Colonic mucosa (tissue), 4 donors: ENCODE measurements around the gene ST6GALNAC6. TPM values are rescaled to one million over a fixed set of nuclear protein-coding genes. Genes with fewer than 3 reads are reported as not detected.

Experiments
- DNase-seq: peaks from one replicate; pipeline ENCODE4 v3.0.0-alpha.2; 2020
- H3K27ac ChIP-seq: fragments of 200-600 bp; one replicate; pipeline ENCODE4 v1.8.0; 2021
- H3K27me3 ChIP-seq: fragments of 200-600 bp; one replicate; pipeline ENCODE4 v1.8.0; 2021
- H3K36me3 ChIP-seq: fragments of 200-600 bp; one replicate; pipeline ENCODE4 v1.8.0; 2021
- H3K4me1 ChIP-seq: fragments of 200-600 bp; one replicate; pipeline ENCODE4 v1.8.0; 2021; ENCODE audit warnings: mild to moderate bottlenecking
- H3K4me3 ChIP-seq: fragments of 200-600 bp; one replicate; pipeline ENCODE4 v1.8.0; 2021
- H3K9ac ChIP-seq, 2 donors: one replicate each; pipeline ENCODE4 v1.7.0; 2013; ENCODE audit warnings: control low read depth in 2 of 2, low read depth in 2 of 2, low read length in 2 of 2
- H3K9me3 ChIP-seq: fragments of 200-600 bp; one replicate; pipeline ENCODE4 v1.8.0; 2021
- CTCF ChIP-seq: fragments of 200-600 bp; IDR thresholded peaks from one replicate; pipeline ENCODE4 v1.8.0; 2022; ENCODE audit warnings: antibody characterized with exemption, mild to moderate bottlenecking
- intact Hi-C: fragments of 100-400 bp; cut with DNase I; formaldehyde crosslinking; loops from one replicate; pipeline ENCODE4 v1.14.1; 2022
- total RNA-seq, 2 donors: library from RNA; stranded (reverse); fragmentation: NEBNext Ultra II Directional in 1 of 2; extraction: Animal tissue kit (Norgen Biotek cat#: 25700) in 1 of 2; gene quantifications; one replicate each; pipeline ENCODE4 v1.2.1, GENCODE V29; 2021
- donor health status: healthy.
- donor health status: DM: no; HTN: no; CAD: no.
- donor health status: DM: no; HTN: no; CAD: no.

ST6GALNAC6 gene, protein sequence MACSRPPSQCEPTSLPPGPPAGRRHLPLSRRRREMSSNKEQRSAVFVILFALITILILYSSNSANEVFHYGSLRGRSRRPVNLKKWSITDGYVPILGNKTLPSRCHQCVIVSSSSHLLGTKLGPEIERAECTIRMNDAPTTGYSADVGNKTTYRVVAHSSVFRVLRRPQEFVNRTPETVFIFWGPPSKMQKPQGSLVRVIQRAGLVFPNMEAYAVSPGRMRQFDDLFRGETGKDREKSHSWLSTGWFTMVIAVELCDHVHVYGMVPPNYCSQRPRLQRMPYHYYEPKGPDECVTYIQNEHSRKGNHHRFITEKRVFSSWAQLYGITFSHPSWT
- total RNA-seq, result 100 to 1,000 TPM; 251 to 279 TPM

- DNase-seq, result peak; percentile 81
- Histone ChIP-seq H3K9ac (peak within 1 kb of the TSS; percentile 64 to 78), H3K4me1 (peaks cover 21% of the 10 kb centered on the region), H3K36me3 (peaks cover 16% of the 10 kb centered on the region), H3K27ac (peak within 1 kb of the TSS; percentile 75), H3K4me3 (peak within 1 kb of the TSS; percentile 86), H3K27me3 (no peaks in the 10 kb centered on the region), H3K9me3 (no peaks in the 10 kb centered on the region)
- intact Hi-C loops, result no loop called here
- no peak for TF ChIP-seq CTCF
Observed at GRCh38 chr9:127899128-127899943, at the start of gene ST6GALNAC6. ST6GALNAC6 (minus strand) TSS chr9:127899603; CDS start chr9:127897981, 1,622 bp downstream.

DNA sequence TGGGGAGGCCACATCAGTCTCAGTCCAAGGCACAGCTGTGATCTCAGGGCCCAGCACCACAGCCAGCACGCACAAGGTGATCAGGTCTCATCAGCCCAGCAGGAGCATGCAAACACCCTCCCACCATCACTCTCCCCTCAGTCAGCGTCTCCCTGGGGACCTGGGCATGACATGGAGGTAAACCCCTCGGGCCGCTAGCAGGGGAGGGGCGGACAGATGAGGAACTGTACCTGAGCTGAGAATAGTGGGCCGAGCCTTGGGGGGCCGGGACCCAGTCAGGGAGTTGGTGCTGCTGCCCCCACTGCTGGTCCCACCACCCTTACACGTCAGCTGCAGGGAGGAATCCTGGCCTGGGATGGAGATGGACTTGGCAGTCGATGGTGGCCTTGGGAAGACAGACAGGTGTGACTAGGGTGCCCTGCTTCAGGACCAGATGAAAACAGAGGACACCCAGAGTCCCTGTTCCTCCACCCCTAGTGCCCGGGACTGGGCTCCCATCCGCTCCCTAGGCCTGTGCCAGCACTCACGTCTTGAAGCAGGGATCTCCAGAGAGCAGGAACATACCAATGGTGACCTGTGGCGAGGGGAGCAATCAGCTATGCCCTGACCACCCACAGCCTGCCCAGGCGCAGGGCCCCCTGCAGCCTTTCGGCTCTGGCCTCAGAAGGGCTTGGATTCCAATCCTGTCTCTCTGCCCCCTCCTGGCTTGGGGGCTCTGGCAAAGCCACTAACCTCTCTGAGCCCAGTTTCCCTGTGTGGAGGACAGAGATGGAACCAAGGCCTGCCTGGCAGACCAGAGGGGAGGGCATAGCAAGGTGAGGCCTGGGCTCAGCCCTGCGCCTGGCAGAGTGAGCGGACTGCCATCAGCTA, 48.7 kb upstream of the ST6GALNAC6 start:
- Histone ChIP-seq H3K27ac (no peak overlapping the region), H3K4me1 (peaks cover 3% of the 10 kb centered on the region), H3K9me3 (no peaks in the 10 kb centered on the region), H3K27me3 (no peaks in the 10 kb centered on the region), H3K36me3 (peaks cover 16% of the 10 kb centered on the region), H3K4me3 (no peak overlapping the region), H3K9ac (no peak overlapping the region)
- intact Hi-C loops, result no loop called here
- no peak for DNase-seq
- no peak for TF ChIP-seq CTCF

GRCh38 chr9:127946728-127947127, 47.3 kb upstream of the ST6GALNAC6 start:
- no peak overlapping the region for H3K27ac ChIP-seq
- TF ChIP-seq CTCF, result no peak
- no peak overlapping the region for H3K9ac ChIP-seq
- no peaks in the 10 kb centered on the region for H3K27me3 ChIP-seq
- H3K4me3 ChIP-seq, result no peak overlapping the region
- no peak for DNase-seq
- intact Hi-C loops, result no loop called here
- peaks cover 3% of the 10 kb centered on the region for H3K4me1 ChIP-seq
- H3K36me3 ChIP-seq, result peaks cover 23% of the 10 kb centered on the region
- H3K9me3 ChIP-seq, result no peaks in the 10 kb centered on the region

DNA sequence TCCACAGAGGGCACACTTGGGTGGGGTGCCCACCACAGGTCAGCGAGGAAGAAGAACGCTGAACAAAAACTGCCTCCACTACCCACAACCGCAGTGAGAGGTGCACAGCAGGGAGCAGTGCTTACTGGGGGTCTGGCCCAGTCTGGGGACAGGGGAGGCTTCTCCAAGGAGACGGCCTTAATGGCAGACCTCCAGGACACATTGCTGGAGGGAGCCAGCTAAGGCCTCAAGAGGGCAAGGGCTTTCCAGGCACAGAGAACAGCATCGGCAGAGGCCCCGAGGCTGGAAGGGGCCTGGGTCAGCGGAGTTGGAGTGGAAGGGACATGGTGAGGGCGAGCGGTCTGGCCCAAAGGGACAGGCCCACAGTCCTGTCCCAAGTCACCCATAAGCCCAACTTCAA, 46.5 kb upstream of the ST6GALNAC6 start:
- Histone ChIP-seq H3K27me3 (no peaks in the 10 kb centered on the region), H3K9me3 (no peaks in the 10 kb centered on the region), H3K4me3 (no peak overlapping the region), H3K9ac (no peak overlapping the region), H3K27ac (no peak overlapping the region), H3K4me1 (peaks cover 3% of the 10 kb centered on the region), H3K36me3 (peaks cover 23% of the 10 kb centered on the region)
- intact Hi-C loops, result no loop called here
- TF ChIP-seq CTCF, result no peak
- DNase-seq, result no peak

GRCh38 chr9:127945338-127945737, 45.9 kb upstream of the ST6GALNAC6 start:
- H3K9ac ChIP-seq, result no peak overlapping the region
- no peak for TF ChIP-seq CTCF
- H3K36me3 ChIP-seq, result peaks cover 22% of the 10 kb centered on the region
- H3K9me3 ChIP-seq, result no peaks in the 10 kb centered on the region
- peaks cover 3% of the 10 kb centered on the region for H3K4me1 ChIP-seq
- intact Hi-C loops, result no loop called here
- no peaks in the 10 kb centered on the region for H3K27me3 ChIP-seq
- no peak overlapping the region for H3K27ac ChIP-seq
- H3K4me3 ChIP-seq, result no peak overlapping the region
- DNase-seq, result no peak
